Endothelial cell of umbilical vein (primary cell): ENCODE measurements around the gene CUBN. TPM values are rescaled to one million over a fixed set of nuclear protein-coding genes. Genes with fewer than 3 reads are reported as not detected.

Experiments used
- BruUV-seq: library from RNA; stranded (reverse); fragments of 400-500 nt; replicated peaks from 2 replicates; lab custom pipeline; 2021; lab: Mats Ljungman, UMichigan
- CTCF ChIA-PET: fragments of 300-600, 350-600 bp; sonication (Branson Sonifier 250); formaldehyde crosslinking; loops from one replicate; lab custom pipeline; 2021; ENCODE audit warnings: antibody characterized with exemption, inconsistent platforms; lab: Charles Lee
- POLR2A ChIA-PET: fragments of 300-600, 350-600 bp; sonication (Branson Sonifier 250); formaldehyde crosslinking; loops from one replicate; lab custom pipeline; 2021; ENCODE audit warnings: antibody characterized with exemption, inconsistent platforms; lab: Charles Lee
- DNase-seq: peaks from one replicate; pipeline ENCODE4 v3.0.0-alpha.2; 2011; ENCODE audit warnings: low read depth, low spot score
- FAIRE-seq: peaks from 2 replicates; lab custom pipeline; 2011; peaks lifted over from hg19 to GRCh38; lab: Jason Lieb, UNC
- H2AFZ ChIP-seq: 2 replicates; pipeline ENCODE4 v1.6.0; 2012; ENCODE audit warnings: low read depth, low read length, control low read depth, inconsistent platforms
- H3K27ac ChIP-seq: 2 replicates; pipeline ENCODE4 v1.5.1; 2011; ENCODE audit warnings: low read depth, mild to moderate bottlenecking, control low read depth, low read length, moderate library complexity; ENCODE audit not compliant: insufficient read depth
- H3K27me3 ChIP-seq, 2 experiments: 2 replicates each; pipeline versions ENCODE4 v1.6.0 to v1.6.1; 2011; ENCODE audit warnings: low read length in 2 of 2, mixed read lengths in 1 of 2; ENCODE audit not compliant: control insufficient read depth in 2 of 2, insufficient read depth in 2 of 2
- H3K36me3 ChIP-seq, 2 experiments: 2 replicates in 1 of 2; 3 replicates in 1 of 2; pipeline ENCODE4 v1.5.1; 2011; ENCODE audit warnings: low read length in 2 of 2, mild to moderate bottlenecking in 1 of 2, moderate library complexity in 1 of 2; ENCODE audit not compliant: control insufficient read depth in 2 of 2, insufficient read depth in 2 of 2; ENCODE audit errors: extremely low read depth in 1 of 2
- H3K4me1 ChIP-seq: 3 replicates; pipeline ENCODE4 v1.5.1; 2011; ENCODE audit warnings: mild to moderate bottlenecking, low read length; ENCODE audit not compliant: control insufficient read depth, insufficient read depth; ENCODE audit errors: extremely low read depth
- H3K4me2 ChIP-seq: 2 replicates; pipeline ENCODE4 v1.6.1; 2011; ENCODE audit warnings: low read length, control low read depth, mixed read lengths; ENCODE audit not compliant: insufficient read depth
- H3K4me3 ChIP-seq, 3 experiments: fragments of 200-600 bp in 1 of 3; sonication (generic), shearing (Covaris generic) in 1 of 3; replicated peaks in 1 of 3; 2 replicates each; pipeline ENCODE4 v1.5.1; 2011 to 2016; ENCODE audit warnings: control low read depth in 3 of 3, low read length in 3 of 3, mild to moderate bottlenecking in 2 of 3, inconsistent platforms in 1 of 3, low read depth in 1 of 3, moderate library complexity in 1 of 3; ENCODE audit not compliant: insufficient read depth in 1 of 3
- H3K79me2 ChIP-seq: 2 replicates; pipeline ENCODE4 v1.6.0; 2012; ENCODE audit warnings: low read length, inconsistent platforms; ENCODE audit not compliant: control insufficient read depth, insufficient read depth
- H3K9ac ChIP-seq: replicated peaks from 2 replicates; pipeline ENCODE3; 2011; ENCODE audit warnings: low read length, control low read depth; ENCODE audit not compliant: insufficient read depth; ENCODE audit errors: extremely low read depth
- H3K9me1 ChIP-seq: replicated peaks from 3 replicates; pipeline ENCODE4 v1.6.0; 2011; ENCODE audit warnings: mild to moderate bottlenecking, low read length; ENCODE audit not compliant: control insufficient read depth, insufficient read depth; ENCODE audit errors: extremely low read depth
- H3K9me3 ChIP-seq: replicated peaks from 2 replicates; pipeline ENCODE4 v1.5.1; 2012; ENCODE audit warnings: low read length, inconsistent platforms; ENCODE audit not compliant: control insufficient read depth, insufficient read depth
- H4K20me1 ChIP-seq: replicated peaks from 2 replicates; pipeline ENCODE3; 2011; ENCODE audit warnings: mild to moderate bottlenecking, low read length; ENCODE audit not compliant: control insufficient read depth, insufficient read depth; ENCODE audit errors: extremely low read depth
- CTCF ChIP-seq, 2 donors: IDR thresholded peaks; 1 replicate in 1 of 2; 2 replicates in 1 of 2; pipeline ENCODE4 v1.5.1; 2011; ENCODE audit warnings: low read length in 2 of 2, mild to moderate bottlenecking in 2 of 2, moderate library complexity in 2 of 2, control low read depth in 1 of 2, inconsistent platforms in 1 of 2, low read depth in 1 of 2; ENCODE audit not compliant: insufficient read depth in 1 of 2; ENCODE audit errors: extremely low read depth in 1 of 2
- GATA2 ChIP-seq: IDR thresholded peaks from 2 replicates; pipeline ENCODE4 v1.7.0; 2011; ENCODE audit warnings: low read depth, mild to moderate bottlenecking, moderate library complexity, mixed read lengths, low read length; ENCODE audit not compliant: insufficient read length, insufficient read depth
- JUN ChIP-seq: IDR thresholded peaks from 2 replicates; pipeline ENCODE4 v1.6.1; 2011; ENCODE audit warnings: borderline replicate concordance, low read depth; ENCODE audit not compliant: insufficient read length, insufficient read depth
- MYC ChIP-seq: IDR thresholded peaks from one replicate; pipeline ENCODE4 v1.6.1; 2011; ENCODE audit warnings: mild to moderate bottlenecking, low read depth, low read length
- POLR2AphosphoS5 ChIP-seq: IDR thresholded peaks from 2 replicates; pipeline ENCODE4 v1.6.1; 2012; ENCODE audit warnings: low read depth, mild to moderate bottlenecking, control low read depth, low read length, moderate library complexity; ENCODE audit not compliant: insufficient read depth
- dilution Hi-C: fragments of 300-500 bp; cut with MboI; formaldehyde crosslinking; loops from one replicate; pipeline ENCODE4 v1.15.0; 2019; ENCODE audit warnings: low sequenced_read_pairs; ENCODE audit not compliant: extremely low pct_ligation_motif_present
- intact Hi-C: fragments of 100-400 bp; cut with micrococcal nuclease; formaldehyde crosslinking; loops from one replicate; pipeline ENCODE4 v1.10.0; 2022
- polyA plus RNA-seq, 4 experiments: library from polyadenylated mRNA; depleted of rRNA in 3 of 4; stranded (reverse) in 3 of 4; unstranded in 1 of 4; fragments of >200 nt; gene quantifications; 2 replicates each; pipeline versions ENCODE4 v1.2.1 to v1.2.3, GENCODE V29; 2011 to 2012; ENCODE audit warnings: missing spikeins in 1 of 4
- total RNA-seq: library from RNA; stranded (reverse); gene quantifications from 2 replicates; pipeline ENCODE4 v1.2.3, GENCODE V29; 2021

CUBN gene
- total and polyA plus RNA-seq, 2 donors (not counting 3 experiments of a cell fraction or from before 2014, with no cell fraction given), result 2.7 to 4.6 TPM

- no peak overlapping the region for H3K27ac ChIP-seq
- no peaks in the 10 kb centered on the region for H3K9me1 ChIP-seq
- H2AFZ ChIP-seq, result no peak overlapping the region
- no peaks in the 10 kb centered on the region for H3K9me3 ChIP-seq
- no peak overlapping the region for H3K9ac ChIP-seq
- H3K79me2 ChIP-seq, result no peaks in the 10 kb centered on the region
- TF ChIP-seq GATA2, result no peak
- no peak for TF ChIP-seq CTCF (IDR thresholded peaks at IDR 0.05; ENCODE audit: extremely low read depth in 1 of 2, insufficient read depth in 1 of 2, low read depth in 1 of 2, low read length in 2 of 2)
- no peak for TF ChIP-seq JUN
- TF ChIP-seq POLR2AphosphoS5, result no peak
- TF ChIP-seq MYC, result no peak
- no peak overlapping the region for H3K4me2 ChIP-seq
- ChIA-PET POLR2A (no interaction called here), CTCF (no interaction called here)
- intact Hi-C loops (no loop called here), dilution Hi-C loops (no loop called here)
- BruUV-seq, result no TSS peak
- no peaks in the 10 kb centered on the region for H4K20me1 ChIP-seq
- H3K4me3 ChIP-seq, result no peak overlapping the region
- DNase-seq (no peak), FAIRE-seq (no peak)
- H3K27me3 ChIP-seq, result no peaks in the 10 kb centered on the region
- H3K36me3 ChIP-seq, result no peaks in the 10 kb centered on the region
- peaks cover 20% of the 10 kb centered on the region for H3K4me1 ChIP-seq
Observed at GRCh38 chr10:17112566-17112965, 17.0 kb downstream of the CUBN start.
